RWPE1 (cell line): ENCODE results near the gene OBSL1.

Source experiments
- CTCF ChIA-PET: fragments of 350-600 bp; sonication (Branson Sonifier 250); formaldehyde crosslinking; extraction: SDS; loops from one replicate; lab custom pipeline; 2021; lab: Yijun Ruan, JAX
- POLR2A ChIA-PET: fragments of 400-600 bp; formaldehyde crosslinking; extraction: SDS; loops from one replicate; lab custom pipeline; 2020; ENCODE audit warnings: antibody characterized with exemption; ENCODE audit not compliant: low non-redundant PET; lab: Yijun Ruan, JAX
- DNase-seq: peaks from one replicate; pipeline ENCODE4 v3.0.0; 2012; ENCODE audit warnings: low spot score
- H3K27ac ChIP-seq: fragments of 450-650 bp; 2 replicates; pipeline ENCODE4 v1.5.1; 2017
- TF ChIP-seq, protein P1 (sequence below): fragments of 450-650 bp; conservative IDR thresholded peaks from 2 replicates; pipeline ENCODE4 v1.5.1; 2017; ENCODE audit warnings: low read depth, mild to moderate bottlenecking

Gene OBSL1

DNA sequence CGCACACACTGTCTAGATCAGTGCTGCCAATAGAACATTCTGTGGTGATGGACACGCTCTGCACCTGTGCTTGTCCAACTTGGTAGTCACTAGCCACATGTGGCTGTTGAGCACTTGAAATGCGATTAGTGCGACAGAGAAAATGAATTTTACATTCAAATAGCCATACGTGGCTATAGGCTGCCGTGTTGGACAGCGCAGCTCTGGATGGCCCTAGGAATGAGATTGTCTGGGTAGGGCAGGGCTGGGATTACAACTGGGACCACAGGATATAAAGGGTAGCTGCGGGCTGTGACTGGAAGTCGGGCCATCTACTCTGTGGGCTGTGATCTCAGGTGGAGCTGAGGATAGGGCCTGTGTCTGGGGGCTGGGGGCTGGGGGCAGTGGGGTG is 51.8 kb downstream of the OBSL1 start:
- no peak overlapping the region for H3K27ac ChIP-seq
- POLR2A ChIA-PET, result no interaction called here
- DNase-seq, result no peak
- TF ChIP-seq, protein P1, sequence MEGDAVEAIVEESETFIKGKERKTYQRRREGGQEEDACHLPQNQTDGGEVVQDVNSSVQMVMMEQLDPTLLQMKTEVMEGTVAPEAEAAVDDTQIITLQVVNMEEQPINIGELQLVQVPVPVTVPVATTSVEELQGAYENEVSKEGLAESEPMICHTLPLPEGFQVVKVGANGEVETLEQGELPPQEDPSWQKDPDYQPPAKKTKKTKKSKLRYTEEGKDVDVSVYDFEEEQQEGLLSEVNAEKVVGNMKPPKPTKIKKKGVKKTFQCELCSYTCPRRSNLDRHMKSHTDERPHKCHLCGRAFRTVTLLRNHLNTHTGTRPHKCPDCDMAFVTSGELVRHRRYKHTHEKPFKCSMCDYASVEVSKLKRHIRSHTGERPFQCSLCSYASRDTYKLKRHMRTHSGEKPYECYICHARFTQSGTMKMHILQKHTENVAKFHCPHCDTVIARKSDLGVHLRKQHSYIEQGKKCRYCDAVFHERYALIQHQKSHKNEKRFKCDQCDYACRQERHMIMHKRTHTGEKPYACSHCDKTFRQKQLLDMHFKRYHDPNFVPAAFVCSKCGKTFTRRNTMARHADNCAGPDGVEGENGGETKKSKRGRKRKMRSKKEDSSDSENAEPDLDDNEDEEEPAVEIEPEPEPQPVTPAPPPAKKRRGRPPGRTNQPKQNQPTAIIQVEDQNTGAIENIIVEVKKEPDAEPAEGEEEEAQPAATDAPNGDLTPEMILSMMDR, result no peak
- CTCF ChIA-PET, result interaction anchor here (0.6 to 3.8 kb wide), 4 partner anchors 11 to 358 kb away, joined by 3 to 10 read pairs (median 4); no protein-coding TSS in a partner anchor

DNA sequence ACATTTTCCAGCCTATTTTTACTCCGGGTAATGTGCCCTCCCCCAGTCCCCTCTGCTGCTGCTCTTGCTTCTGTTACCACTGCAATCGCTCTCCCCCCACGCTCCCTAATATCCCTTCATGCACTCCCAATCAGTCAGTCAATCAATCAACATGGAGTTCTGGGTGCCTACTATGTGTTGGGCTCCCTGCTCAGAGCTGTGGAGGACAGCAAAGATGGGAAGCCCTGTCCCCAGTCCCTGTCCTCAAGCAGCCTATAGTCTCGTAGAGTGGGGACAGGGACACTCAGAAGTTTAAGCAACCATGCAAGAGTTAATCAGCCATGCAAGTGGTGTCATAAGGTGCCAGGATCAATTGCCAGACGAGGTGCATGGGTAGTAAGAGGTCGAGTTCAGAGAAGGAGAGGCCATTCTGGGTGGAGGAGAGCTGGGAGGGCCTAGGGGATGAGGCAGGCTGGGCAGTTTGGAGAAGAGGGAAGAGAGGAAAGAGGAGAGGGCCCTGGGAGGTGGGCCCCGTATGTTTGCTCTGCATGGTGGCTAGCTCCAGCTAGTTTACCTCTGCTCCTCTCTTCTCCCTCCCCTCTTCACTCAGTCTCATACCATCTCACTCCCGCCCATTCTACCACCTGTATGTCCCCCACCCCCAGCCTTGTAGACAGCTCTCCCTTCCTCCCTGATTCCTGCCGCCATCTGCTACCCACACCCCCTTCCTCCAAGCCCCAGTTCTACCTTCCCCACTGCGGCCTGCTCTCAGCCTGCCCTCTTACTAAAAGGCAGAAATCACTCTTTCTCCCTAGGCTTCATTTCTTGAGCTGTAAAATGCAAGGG is 53.2 kb downstream of the OBSL1 start:
- TF ChIP-seq, protein P1, result no peak
- H3K27ac ChIP-seq, result no peak overlapping the region
- CTCF ChIA-PET, result interaction anchor here (0.7 to 3.8 kb wide), 3 partner anchors 9 to 584 kb away, joined by 3 to 10 read pairs (median 4); no protein-coding TSS in a partner anchor
- POLR2A ChIA-PET, result no interaction called here
- no peak for DNase-seq

DNA sequence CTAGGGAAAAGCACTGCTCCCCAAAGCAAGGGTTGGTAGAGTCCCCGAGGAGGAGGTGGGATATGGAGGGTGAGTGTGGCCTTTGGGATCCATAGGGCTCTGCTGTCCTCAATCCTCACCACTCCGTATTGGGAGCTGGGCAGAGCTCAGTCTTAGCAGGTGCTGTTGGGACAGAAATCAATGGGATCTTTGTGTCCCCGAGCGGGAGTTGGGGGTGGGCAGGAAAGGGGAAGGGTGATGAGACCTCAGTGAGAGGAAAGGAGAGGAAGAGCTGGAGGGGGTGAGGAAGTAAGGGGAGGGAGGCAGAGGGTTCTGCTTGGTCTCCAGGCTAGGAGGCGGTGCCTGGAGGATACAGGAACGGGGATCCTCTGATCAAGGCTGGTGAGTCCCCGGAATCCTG is 54.5 kb downstream of the OBSL1 start:
- POLR2A ChIA-PET, result no interaction called here
- H3K27ac ChIP-seq, result no peak overlapping the region
- CTCF ChIA-PET, result no interaction called here
- no peak for DNase-seq
- TF ChIP-seq, protein P1, result no peak

DNA sequence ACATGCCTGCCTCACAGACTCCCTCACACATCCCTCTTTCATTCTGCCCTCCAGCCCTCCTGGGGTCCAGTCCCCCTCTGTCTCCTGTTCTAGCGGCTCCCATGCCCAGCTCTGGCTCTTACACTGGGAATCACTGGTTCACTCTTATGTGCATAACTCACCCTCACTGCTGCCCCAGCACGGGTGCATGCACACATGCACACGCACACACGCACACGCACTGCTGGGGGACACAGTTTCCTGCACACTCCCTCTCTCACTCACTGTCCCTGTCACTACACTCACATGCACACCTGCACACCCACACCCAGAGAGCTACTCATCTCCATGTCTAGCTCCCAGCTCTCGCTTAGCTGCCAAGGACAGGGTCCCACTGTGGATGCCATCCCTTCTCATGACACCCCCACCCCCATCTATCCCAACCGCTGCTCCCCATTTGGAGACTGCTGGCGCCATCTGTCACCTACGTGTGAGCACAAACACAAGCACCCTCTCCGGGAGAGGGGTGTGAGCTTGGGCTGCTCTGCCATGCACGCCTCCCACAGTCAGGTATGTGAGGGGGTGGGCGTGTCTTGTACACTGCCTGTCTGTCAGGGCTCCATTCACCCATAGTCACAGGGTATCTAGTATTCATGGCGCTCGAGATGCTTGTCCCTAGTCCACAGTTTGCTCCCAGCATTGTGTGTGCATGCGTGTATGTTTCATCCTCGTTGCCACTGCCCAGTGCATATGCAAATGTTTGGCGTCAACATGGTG is 55.3 kb downstream of the OBSL1 start:
- H3K27ac ChIP-seq, result no peak overlapping the region
- CTCF ChIA-PET, result interaction anchor here (0.6 to 0.7 kb wide), 3 partner anchors 16 to 222 kb away, joined by 3 read pairs; no protein-coding TSS in a partner anchor
- TF ChIP-seq, protein P1, result no peak
- POLR2A ChIA-PET, result no interaction called here
- no peak for DNase-seq

DNA sequence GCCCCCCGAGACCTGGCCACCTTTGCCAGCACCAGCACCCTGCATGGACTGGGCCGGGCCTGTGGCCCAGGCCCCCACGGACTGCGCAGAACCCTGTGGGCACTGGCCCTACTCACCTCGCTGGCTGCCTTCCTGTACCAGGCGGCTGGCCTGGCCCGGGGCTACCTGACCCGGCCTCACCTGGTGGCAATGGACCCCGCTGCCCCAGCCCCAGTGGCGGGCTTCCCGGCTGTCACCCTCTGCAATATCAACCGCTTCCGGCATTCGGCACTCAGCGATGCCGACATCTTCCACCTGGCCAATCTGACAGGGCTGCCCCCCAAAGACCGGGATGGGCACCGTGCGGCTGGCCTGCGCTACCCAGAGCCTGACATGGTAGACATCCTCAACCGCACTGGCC is 56.5 kb downstream of the OBSL1 start:
- POLR2A ChIA-PET, result interaction anchor here (0.6 kb wide), 1 partner anchor 45 kb away, joined by 3 read pairs; no protein-coding TSS in a partner anchor

More for the DNA sequence above, 56.5 kb downstream of the OBSL1 start:
- TF ChIP-seq, protein P1, result no peak
- H3K27ac ChIP-seq, result no peak overlapping the region
- no peak for DNase-seq
- CTCF ChIA-PET, result no interaction called here
